GM19099 (cell line): Measurements from ENCODE around the gene KIR3DL2.
"Not testable (repeated sequence)": the region's sequence is repeated elsewhere in the genome, so short reads cannot be mapped to it uniquely, and the experiment has no call there.

ENCODE experiments used
- POLR2A ChIP-seq: IDR thresholded peaks from 3 replicates; pipeline ENCODE4 v1.6.1; 2011; ENCODE audit warnings: low read depth; ENCODE audit not compliant: insufficient read length; ENCODE audit errors: extremely low read depth

The KIR3DL2 gene

DNA sequence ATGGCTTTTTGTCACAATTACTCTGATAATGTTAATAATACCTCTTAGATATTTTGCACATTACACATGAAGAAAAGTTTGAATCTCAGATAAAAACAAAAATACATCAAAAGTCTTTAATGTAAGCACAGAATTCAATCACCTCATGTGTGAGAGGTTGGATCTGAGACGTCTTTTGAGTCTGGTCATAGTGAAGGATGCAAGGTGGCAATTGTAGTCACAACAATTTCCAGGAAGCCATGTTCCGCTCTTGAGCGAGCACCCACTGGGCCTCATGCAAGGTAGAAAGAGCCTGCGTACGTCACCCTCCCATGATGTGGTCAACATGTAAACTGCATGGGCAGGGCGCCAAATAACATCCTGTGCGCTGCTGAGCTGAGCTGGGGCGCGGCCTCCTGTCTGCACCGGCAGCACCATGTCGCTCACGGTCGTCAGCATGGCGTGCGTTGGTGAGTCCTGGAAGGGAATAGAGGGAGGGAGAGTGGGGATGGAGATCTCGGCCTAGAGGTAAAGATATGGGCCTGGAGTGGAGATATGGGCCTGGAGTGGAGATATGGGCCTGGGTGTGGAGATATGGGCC lies at the start of gene KIR3DL2:
TSS of gene KIR3DL2 (plus strand) at position 383 of the 580 bp plus-strand sequence. CDS start at position 416, 33 bp downstream.
- not testable (repeated sequence) for TF ChIP-seq POLR2A

DNA sequence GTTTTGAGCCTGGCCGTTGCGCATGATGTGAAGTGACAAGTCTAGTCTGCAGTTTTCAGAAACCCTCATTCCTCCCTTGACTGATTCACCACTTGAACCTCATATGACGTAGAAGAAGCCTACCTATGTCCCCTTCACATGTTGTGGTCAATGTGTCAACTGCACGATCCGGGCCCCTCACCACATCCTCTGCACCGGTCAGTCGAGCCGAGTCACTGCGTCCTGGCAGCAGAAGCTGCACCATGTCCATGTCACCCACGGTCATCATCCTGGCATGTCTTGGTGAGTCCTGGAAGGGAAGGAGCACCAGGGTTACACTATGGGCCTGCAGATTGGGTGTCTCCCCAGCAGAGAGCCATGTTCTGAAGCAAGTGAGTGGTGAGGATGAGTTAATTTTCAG lies 46.8 kb upstream of the KIR3DL2 start, which contains the start of gene KIR2DL4:
TSS of gene KIR2DL4 (plus strand) at position 201 of the 400 bp plus-strand sequence. CDS start at position 243, 42 bp downstream.
- TF ChIP-seq POLR2A, result no peak

DNA sequence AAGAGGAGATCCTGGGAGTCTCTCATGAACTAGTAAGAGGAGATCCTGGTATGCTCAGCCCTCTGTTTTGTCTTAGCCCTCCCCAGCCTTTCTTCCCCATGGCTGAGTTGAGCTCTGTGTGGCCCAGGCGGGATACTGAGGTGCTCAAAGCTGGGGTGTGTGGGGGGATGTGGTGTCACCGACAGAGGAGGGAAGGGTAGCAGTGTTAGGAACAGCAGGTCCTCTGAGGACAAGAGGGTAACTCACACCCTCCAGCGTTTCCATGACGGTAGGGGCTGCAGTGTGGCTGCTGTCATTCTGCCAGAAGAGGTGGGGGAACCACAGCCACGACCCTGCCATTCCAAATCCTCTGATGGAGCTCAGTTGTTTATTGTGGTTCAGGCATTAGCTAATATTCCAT lies 46.1 kb upstream of the KIR3DL2 start:
- TF ChIP-seq POLR2A, result no peak

DNA sequence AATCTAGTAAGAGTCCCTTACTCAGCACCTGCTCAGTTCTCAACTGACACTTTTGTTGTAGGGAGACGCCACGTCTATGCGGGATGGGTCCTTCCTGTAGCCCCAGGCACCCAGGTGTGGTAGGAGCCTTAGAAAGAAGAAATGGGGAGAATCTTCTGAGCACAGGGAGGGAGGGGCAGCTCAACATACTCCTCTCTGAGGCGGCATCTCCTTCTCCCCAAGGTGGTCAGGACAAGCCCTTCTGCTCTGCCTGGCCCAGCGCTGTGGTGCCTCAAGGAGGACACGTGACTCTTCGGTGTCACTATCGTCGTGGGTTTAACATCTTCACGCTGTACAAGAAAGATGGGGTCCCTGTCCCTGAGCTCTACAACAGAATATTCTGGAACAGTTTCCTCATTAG lies 45.7 kb upstream of the KIR3DL2 start:
- no peak for TF ChIP-seq POLR2A

DNA sequence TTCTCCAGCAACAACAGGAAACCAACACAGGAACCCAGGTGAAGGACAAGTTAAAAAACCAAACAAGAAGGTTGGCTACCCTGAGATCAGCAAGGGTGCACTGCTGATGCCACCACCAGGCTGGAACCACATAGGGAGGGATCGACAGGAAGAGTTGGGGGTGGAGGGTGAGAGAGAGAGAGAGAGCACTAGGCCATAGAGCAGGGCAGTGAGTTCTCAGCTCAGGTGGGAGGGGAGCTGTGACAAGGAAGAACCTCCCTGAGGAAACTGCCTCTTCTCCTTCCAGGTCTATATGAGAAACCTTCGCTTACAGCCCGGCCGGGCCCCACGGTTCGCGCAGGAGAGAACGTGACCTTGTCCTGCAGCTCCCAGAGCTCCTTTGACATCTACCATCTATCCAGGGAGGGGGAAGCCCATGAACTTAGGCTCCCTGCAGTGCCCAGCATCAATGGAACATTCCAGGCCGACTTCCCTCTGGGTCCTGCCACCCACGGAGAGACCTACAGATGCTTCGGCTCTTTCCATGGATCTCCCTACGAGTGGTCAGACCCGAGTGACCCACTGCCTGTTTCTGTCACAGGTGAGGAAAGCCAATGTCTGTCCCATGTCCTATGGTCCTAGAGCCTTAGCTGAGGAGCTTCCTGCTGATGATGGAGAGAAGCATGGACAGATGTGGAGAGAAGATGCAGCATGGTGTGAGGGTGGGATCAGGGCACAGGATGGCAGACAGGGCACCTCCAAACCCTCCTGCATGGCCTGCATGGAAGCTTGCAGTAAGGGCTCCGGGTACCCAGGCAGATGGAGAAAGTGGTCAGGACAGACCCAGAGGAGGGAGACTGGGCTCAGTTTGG lies 44.4 kb upstream of the KIR3DL2 start:
- TF ChIP-seq POLR2A, result no peak

DNA sequence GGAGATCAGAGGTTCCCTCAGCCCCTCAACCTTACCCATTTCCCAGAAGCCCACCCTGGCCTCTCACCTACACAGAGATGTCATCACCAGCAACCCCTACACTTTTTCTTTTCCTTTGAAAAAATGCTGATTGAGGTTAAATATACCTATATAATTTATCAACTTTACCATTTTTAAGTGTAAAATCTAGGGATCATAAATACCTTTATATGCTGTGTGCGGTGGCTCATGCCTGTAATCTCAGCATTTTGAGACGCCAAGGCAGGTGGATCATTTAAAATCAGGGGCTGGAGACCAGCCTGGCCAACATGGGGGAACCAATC lies 43.8 kb upstream of the KIR3DL2 start:
- no peak for TF ChIP-seq POLR2A

DNA sequence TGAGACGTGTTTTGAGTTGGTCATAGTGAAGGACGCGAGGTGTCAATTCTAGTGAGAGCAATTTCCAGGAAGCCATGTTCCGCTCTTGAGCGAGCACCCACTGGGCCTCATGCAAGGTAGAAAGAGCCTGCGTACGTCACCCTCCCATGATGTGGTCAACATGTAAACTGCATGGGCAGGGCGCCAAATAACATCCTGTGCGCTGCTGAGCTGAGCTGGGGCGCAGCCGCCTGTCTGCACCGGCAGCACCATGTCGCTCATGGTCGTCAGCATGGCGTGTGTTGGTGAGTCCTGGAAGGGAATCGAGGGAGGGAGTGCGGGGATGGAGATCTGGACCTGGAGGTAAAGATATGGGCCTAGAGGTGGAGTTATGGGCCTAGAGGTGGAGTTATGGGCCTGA lies 34.0 kb upstream of the KIR3DL2 start, which contains the start of gene KIR3DL1:
TSS of gene KIR3DL1 (plus strand) at position 218 of the 400 bp plus-strand sequence.
- TF ChIP-seq POLR2A, result not testable (repeated sequence)

DNA sequence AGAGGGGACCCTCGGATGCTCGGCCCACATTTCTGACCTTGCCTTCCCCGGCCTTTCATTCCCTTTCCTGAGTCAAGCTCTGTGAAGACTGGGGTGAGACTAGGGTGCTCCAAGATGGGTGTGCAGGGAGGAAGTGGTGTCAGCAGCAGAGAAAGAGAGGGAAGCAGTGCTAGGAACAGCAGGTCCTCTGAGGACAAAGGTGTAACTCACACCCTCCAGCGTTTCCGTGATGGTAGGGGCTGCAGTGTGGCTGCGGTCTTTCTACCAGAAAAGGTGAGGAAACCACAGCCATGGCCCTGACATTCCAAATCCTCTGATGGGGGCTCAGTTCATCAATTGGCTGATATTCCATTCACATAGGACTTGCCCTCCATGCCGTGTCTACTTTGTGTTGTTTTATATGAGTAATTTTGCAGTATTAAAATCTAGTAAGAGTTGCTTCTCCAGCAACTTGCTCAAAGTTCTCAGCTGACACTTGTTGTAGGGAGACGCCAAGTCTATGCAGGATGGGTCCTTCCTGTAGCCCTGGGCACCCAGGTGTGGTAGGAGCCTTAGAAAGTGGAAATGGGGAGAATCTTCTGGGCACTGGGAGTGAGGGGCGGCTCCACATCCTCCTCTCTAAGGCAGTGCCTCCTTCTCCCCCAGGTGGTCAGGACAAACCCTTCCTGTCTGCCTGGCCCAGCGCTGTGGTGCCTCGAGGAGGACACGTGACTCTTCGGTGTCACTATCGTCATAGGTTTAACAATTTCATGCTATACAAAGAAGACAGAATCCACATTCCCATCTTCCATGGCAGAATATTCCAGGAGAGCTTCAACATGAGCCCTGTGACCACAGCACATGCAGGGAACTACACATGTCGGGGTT lies 32.3 kb upstream of the KIR3DL2 start:
- no peak for TF ChIP-seq POLR2A

DNA sequence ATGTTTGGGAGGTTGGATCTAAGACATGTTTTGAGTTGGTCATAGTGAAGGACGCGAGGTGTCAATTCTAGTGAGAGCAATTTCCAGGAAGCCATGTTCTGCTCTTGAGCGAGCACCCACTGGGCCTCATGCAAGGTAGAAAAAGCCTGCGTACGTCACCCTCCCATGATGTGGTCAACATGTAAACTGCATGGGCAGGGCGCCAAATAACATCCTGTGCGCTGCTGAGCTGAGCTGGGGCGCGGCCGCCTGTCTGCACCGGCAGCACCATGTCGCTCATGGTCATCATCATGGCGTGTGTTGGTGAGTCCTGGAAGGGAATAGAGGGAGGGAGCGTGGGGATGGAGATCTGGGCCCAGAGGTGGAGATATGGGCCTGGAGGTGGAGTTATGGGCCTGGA lies 17.7 kb upstream of the KIR3DL2 start, which contains the start of gene KIR2DS4:
TSS of gene KIR2DS4 (plus strand) at position 181 of the 400 bp plus-strand sequence.
- not testable (repeated sequence) for TF ChIP-seq POLR2A

DNA sequence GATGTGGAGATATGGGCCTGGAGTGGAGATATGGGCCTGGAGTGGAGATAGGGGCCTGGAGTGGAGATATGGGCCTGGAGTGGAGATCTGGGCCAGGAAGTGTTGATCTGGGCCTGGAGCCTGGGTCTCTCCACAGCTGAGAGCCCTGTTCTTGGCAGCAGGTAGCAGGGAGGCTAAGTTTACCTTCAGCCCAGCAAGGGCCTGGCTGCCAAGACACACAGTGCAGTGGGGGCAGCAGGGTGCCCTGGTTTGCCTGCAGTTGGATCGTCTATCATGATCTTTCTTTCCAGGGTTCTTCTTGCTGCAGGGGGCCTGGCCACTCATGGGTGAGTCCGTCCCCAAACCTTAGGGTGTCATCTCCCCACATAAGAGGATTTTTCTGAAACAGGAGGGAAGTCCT lies 687 bp downstream of the KIR3DL2 start:
- no peak for TF ChIP-seq POLR2A

DNA sequence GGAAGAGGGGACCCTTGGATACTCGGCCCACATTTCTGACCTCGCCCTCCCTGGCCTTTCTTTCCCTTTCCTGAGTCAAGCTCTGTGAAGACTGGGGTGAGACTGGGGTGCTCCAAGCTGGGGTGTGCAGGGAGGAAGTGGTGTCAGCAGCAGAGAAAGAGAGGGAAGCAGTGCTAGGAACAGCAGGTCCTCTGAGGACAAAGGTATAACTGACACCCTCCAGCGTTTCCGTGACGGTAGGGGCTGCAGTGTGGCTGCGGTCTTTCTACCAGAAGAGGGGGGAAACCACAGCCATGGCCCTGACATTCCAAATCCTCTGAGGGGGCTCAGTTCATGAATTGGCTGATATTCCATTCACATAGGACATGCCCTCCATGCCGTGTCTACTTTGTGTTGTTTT lies 1.1 kb downstream of the KIR3DL2 start:
- no peak for TF ChIP-seq POLR2A

DNA sequence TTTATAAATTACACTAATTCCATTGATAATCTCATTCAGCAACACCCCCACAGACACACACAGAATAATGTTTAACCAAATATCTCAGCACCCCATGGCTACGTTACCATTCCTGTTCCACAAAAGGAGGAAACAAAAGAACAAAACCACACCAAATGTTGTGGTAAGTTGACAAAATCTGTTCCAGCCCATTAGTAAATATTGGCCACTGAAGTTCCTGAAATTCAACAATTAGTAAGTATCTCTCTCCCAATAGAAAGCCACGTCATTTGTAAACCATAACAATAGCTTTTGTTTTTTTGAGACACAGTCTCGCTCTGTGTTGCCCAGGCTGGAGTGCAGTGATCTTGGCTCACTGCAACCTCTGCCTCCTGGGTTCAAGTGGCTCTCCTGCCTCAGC lies 21.5 kb downstream of the KIR3DL2 start:
- TF ChIP-seq POLR2A, result no peak

DNA sequence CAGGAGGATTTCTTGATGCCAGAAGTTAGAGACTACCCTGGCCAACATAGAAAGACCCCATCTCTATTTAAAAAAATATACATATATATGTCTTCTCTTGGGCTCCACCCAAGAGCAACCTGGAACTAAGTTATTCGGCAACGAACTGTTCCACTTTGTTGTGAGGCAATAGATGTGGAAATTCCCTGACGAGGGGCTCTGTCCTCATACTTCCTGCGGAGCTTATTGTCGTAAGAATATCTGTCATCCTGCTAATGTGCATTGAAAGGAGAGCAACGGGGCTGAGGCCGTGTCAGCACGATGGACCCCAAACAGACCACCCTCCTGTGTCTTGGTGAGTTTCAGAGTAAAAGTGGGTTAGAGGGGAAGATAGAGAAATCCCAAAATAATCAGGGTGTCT lies 23.7 kb downstream of the KIR3DL2 start, which contains the start of gene FCAR:
TSS of gene FCAR (plus strand) at position 246 of the 400 bp plus-strand sequence. CDS start at position 301, 55 bp downstream.
- no peak for TF ChIP-seq POLR2A

DNA sequence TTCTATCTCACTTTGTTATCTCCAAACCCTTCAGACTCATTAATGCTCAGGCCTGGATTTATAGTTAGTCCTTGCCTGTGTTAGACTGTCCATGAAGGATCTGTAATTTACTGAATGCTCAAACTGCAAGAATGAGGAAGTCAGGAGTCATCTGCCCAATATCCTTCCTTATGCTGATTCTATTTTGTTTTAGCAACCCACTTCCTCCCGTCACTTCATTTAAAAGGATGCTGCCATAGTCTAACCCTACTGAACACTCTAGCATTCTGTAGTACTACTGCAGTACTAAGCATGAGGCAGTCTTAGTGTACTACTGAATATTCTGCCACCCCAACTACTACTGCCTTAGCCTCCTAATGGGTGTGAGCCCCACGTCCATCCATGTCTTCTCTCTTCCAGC lies 25.3 kb downstream of the KIR3DL2 start:
- TF ChIP-seq POLR2A, result no peak

DNA sequence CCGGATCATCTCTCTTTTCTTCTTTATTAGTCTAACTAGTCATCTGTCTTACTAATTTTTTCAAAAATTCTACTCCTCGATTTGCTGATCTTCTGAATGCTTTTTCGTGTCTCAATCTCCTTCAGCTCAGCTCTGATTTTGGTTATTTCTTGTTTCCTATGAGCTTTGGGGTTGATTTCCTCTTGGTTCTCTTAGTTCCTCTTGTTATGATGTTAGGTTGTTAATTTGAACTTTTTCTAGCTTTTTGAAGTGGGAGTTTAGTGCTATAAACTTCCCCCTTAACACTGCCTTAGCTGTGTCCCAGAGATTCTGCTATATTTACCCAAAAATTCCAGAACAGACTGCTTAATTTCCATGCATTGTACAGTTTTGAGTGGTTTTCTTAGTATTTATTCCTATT lies 27.2 kb downstream of the KIR3DL2 start:
- TF ChIP-seq POLR2A, result no peak

DNA sequence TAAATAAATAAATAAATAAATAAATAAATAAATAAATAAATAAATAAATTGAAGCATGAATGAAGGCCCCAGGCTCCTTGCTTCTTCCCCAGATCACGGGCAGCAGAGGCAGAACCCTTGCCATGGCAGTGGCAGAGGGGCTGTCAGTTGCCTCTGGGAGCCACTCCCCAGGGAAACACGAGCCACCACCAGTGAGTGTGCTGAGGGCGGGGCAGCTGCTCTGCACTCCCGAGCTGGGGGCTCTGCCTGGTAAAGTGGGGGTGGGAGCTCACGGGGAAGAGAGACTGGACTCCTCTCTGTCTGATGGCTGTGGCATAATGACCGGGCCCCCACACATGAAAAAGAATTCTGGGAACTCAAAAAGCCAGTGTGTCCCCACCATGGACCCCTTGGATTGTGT lies 31.6 kb downstream of the KIR3DL2 start:
- TF ChIP-seq POLR2A, result no peak

DNA sequence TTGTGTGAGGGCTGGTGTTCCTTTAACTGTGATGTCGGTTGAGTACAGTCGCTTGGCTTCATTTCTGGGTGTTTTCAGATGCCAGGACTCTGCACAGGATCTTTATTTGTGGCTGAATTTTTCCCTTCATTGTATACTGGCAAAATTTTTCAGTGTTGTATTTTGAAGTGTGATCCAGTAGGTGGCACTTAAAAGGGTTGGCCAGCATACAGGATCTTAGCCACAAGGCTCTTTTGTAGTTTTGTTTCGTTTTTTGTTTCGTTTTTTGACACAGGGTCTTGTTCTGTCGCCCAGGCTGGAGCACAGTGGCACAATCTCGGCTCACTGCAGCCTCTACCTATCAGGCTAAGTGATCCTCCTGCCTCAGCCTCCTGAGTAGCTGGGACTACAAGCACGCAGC lies 32.5 kb downstream of the KIR3DL2 start:
- no peak for TF ChIP-seq POLR2A
